MCF 10A (cell line): ENCODE data around the gene BRSK2. TPM values are rescaled to one million over a fixed set of nuclear protein-coding genes. Genes with fewer than 3 reads are reported as not detected.
"Not testable (repeated sequence)": the region's sequence is repeated elsewhere in the genome, so short reads cannot be mapped to it uniquely, and the experiment has no call there.

ENCODE experiments used
- BruUV-seq: library from RNA; stranded (reverse); fragments of 400-500 nt; replicated peaks from 2 replicates; lab custom pipeline; 2021; lab: Mats Ljungman, UMichigan
- CTCF ChIA-PET: fragments of 300-600 bp; sonication (Branson Sonifier 250); formaldehyde crosslinking; extraction: SDS; loops from one replicate; lab custom pipeline; 2021; ENCODE audit warnings: antibody characterized with exemption, inconsistent platforms; lab: Yijun Ruan, JAX
- POLR2A ChIA-PET: fragments of 300-600, 350-650 bp; sonication (Branson Sonifier 250); formaldehyde crosslinking; extraction: SDS; loops from one replicate; lab custom pipeline; 2020; ENCODE audit warnings: antibody characterized with exemption, inconsistent platforms; lab: Yijun Ruan, JAX
- DNase-seq: peaks from one replicate; pipeline ENCODE4 v3.0.0-alpha.2; 2018; ENCODE audit not compliant: unreplicated experiment
- H3K27ac Mint-ChIP-seq: one replicate; pipeline ENCODE4 v1.8.0; 2022; ENCODE audit warnings: mild to moderate bottlenecking, low read depth, mixed read lengths; ENCODE audit not compliant: unreplicated experiment
- H3K27me3 Mint-ChIP-seq: one replicate; pipeline ENCODE4 v1.8.0; 2022; ENCODE audit warnings: mixed read lengths; ENCODE audit not compliant: insufficient read depth, unreplicated experiment
- H3K36me3 Mint-ChIP-seq: one replicate; pipeline ENCODE4 v1.8.0; 2022; ENCODE audit warnings: mild to moderate bottlenecking, moderate library complexity, mixed read lengths; ENCODE audit not compliant: insufficient read depth, unreplicated experiment
- H3K4me1 Mint-ChIP-seq: one replicate; pipeline ENCODE4 v1.8.0; 2022; ENCODE audit warnings: mixed read lengths; ENCODE audit not compliant: insufficient read depth, unreplicated experiment
- H3K4me3 Mint-ChIP-seq: one replicate; pipeline ENCODE4 v1.8.0; 2022; ENCODE audit warnings: mild to moderate bottlenecking, moderate library complexity, mixed read lengths; ENCODE audit not compliant: unreplicated experiment
- H3K9me3 Mint-ChIP-seq: one replicate; pipeline ENCODE4 v1.8.0; 2022; ENCODE audit warnings: mixed read lengths; ENCODE audit not compliant: unreplicated experiment
- intact Hi-C: fragments of 100-400 bp; cut with micrococcal nuclease; formaldehyde crosslinking; loops from 2 replicates; pipeline ENCODE4 v1.14.1; 2022
- total RNA-seq: library from RNA; stranded (reverse); gene quantifications from 2 replicates; pipeline ENCODE4 v1.2.3, GENCODE V29; 2022
- TF ChIP-seq, protein P1 (sequence below): fragments of 200-600 bp; IDR thresholded peaks from one replicate; pipeline ENCODE4 v1.8.0; 2022; ENCODE audit warnings: antibody characterized with exemption, mild to moderate bottlenecking; ENCODE audit not compliant: unreplicated experiment

BRSK2 gene
- total RNA-seq, 1 experiment from 2014 or later, result 0.44 TPM

GRCh38 chr11:1425439-1425838 lies 35.7 kb downstream of the BRSK2 start:
- Mint-ChIP-seq H3K4me1 (no peaks in the 10 kb centered on the region), H3K36me3 (peaks cover 4% of the 10 kb centered on the region), H3K27me3 (no peaks in the 10 kb centered on the region), H3K4me3 (no peak overlapping the region), H3K27ac (no peak overlapping the region), H3K9me3 (no peaks in the 10 kb centered on the region)
- ChIA-PET POLR2A (no interaction called here), CTCF (no interaction called here)
- intact Hi-C loops, result no loop called here
- DNase-seq, result no peak
- TF ChIP-seq, protein P1, sequence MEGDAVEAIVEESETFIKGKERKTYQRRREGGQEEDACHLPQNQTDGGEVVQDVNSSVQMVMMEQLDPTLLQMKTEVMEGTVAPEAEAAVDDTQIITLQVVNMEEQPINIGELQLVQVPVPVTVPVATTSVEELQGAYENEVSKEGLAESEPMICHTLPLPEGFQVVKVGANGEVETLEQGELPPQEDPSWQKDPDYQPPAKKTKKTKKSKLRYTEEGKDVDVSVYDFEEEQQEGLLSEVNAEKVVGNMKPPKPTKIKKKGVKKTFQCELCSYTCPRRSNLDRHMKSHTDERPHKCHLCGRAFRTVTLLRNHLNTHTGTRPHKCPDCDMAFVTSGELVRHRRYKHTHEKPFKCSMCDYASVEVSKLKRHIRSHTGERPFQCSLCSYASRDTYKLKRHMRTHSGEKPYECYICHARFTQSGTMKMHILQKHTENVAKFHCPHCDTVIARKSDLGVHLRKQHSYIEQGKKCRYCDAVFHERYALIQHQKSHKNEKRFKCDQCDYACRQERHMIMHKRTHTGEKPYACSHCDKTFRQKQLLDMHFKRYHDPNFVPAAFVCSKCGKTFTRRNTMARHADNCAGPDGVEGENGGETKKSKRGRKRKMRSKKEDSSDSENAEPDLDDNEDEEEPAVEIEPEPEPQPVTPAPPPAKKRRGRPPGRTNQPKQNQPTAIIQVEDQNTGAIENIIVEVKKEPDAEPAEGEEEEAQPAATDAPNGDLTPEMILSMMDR, result no peak
- no TSS peak for BruUV-seq

GRCh38 chr11:1428762-1429316 lies 39.1 kb downstream of the BRSK2 start:
- no peak for DNase-seq
- TF ChIP-seq, protein P1, result no peak
- H3K27ac Mint-ChIP-seq, result no peak overlapping the region
- no peaks in the 10 kb centered on the region for H3K36me3 Mint-ChIP-seq
- no peaks in the 10 kb centered on the region for H3K27me3 Mint-ChIP-seq
- POLR2A ChIA-PET, result no interaction called here
- intact Hi-C loops, result no loop called here
- no peaks in the 10 kb centered on the region for H3K9me3 Mint-ChIP-seq
- BruUV-seq, result no TSS peak
- CTCF ChIA-PET, result no interaction called here
- H3K4me3 Mint-ChIP-seq, result no peak overlapping the region
- no peaks in the 10 kb centered on the region for H3K4me1 Mint-ChIP-seq

DNA sequence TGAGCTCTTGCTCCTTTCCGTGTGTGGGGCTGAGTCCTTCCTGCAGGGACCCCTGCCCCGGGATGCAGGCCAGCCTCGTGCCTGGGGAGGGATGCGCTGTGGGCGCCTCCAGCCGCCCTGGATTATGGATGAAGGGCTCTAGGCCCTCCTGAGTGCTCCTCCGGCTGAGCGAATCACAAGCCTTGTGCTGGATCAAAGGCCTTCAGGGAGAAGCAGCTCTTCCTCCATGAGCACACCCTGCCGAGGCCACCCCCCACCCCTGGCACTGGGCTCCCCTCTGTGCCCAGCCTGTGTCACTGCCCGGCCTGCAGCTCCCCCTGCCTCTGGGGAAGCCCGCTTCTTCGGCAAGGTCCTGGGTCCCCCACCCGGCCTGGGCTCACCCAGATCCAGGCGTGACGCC lies 43.8 kb downstream of the BRSK2 start:
- Mint-ChIP-seq H3K9me3 (no peaks in the 10 kb centered on the region), H3K4me1 (no peaks in the 10 kb centered on the region), H3K27me3 (no peaks in the 10 kb centered on the region), H3K4me3 (no peak overlapping the region), H3K36me3 (no peaks in the 10 kb centered on the region), H3K27ac (no peak overlapping the region)
- ChIA-PET POLR2A (no interaction called here), CTCF (no interaction called here)
- TF ChIP-seq, protein P1, result no peak
- no peak for DNase-seq
- no TSS peak for BruUV-seq
- intact Hi-C loops, result no loop called here

- no peak for DNase-seq
- Mint-ChIP-seq H3K9me3 (no peaks in the 10 kb centered on the region), H3K27me3 (no peaks in the 10 kb centered on the region), H3K36me3 (no peaks in the 10 kb centered on the region), H3K27ac (no peak overlapping the region), H3K4me1 (no peaks in the 10 kb centered on the region), H3K4me3 (no peak overlapping the region)
- CTCF ChIA-PET, result no interaction called here
- no TSS peak for BruUV-seq
- intact Hi-C loops, result no loop called here
- TF ChIP-seq, protein P1, result no peak
- POLR2A ChIA-PET, result no interaction called here
Measured at GRCh38 chr11:1433977-1434640, 44.4 kb downstream of the BRSK2 start.

DNA sequence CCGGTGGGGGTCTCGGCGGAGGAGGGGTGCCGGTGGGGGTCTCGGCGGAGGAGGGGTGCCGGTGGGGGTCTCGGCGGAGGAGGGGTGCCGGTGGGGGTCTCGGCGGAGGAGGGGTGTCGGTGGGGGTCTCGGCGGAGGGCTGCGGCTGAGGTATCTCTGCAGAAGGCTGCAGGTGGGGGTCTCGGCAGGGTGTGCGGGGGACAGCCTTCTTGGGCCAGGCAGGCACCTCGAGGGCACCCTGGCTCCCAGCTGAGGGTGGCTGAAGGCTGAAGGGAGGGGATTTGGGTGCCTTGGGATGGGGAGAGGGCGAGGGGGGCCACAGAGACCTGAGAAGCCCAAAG lies 45.7 kb downstream of the BRSK2 start:
- H3K9me3 Mint-ChIP-seq, H3K36me3 Mint-ChIP-seq, POLR2A ChIA-PET, DNase-seq, H3K4me3 Mint-ChIP-seq, intact Hi-C loops, H3K4me1 Mint-ChIP-seq, CTCF ChIA-PET, H3K27ac Mint-ChIP-seq, H3K27me3 Mint-ChIP-seq, BruUV-seq: not testable (repeated sequence)
